Measurements from ENCODE around the gene UBE4A.

The UBE4A gene

DNA sequence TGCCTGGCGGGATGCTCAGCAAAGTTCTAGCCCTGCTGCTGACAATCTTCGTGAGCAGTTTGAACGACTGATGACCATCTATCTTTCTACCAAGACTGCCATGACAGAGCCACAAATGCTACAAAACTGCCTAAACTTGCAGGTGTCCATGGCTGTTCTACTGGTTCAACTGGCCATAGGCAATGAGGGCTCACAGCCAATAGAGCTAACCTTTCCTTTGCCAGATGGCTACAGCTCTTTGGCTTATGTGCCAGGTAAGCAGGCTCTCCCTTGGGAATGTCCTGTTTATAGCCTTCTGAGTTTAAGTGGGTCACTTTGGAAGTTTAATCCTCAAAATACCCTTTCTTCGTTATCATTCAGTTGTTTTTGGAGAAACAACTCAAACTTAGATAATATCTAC, 20.1 kb downstream of the UBE4A start:
- TF ChIP-seq ZFX (IDR thresholded peaks at IDR 0.05; ENCODE audit: borderline replicate concordance), result no peak
- TF ChIP-seq, protein P1, sequence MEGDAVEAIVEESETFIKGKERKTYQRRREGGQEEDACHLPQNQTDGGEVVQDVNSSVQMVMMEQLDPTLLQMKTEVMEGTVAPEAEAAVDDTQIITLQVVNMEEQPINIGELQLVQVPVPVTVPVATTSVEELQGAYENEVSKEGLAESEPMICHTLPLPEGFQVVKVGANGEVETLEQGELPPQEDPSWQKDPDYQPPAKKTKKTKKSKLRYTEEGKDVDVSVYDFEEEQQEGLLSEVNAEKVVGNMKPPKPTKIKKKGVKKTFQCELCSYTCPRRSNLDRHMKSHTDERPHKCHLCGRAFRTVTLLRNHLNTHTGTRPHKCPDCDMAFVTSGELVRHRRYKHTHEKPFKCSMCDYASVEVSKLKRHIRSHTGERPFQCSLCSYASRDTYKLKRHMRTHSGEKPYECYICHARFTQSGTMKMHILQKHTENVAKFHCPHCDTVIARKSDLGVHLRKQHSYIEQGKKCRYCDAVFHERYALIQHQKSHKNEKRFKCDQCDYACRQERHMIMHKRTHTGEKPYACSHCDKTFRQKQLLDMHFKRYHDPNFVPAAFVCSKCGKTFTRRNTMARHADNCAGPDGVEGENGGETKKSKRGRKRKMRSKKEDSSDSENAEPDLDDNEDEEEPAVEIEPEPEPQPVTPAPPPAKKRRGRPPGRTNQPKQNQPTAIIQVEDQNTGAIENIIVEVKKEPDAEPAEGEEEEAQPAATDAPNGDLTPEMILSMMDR (IDR thresholded peaks at IDR 0.05), result no peak
- H3K27ac ChIP-seq, result no peak overlapping the region

DNA sequence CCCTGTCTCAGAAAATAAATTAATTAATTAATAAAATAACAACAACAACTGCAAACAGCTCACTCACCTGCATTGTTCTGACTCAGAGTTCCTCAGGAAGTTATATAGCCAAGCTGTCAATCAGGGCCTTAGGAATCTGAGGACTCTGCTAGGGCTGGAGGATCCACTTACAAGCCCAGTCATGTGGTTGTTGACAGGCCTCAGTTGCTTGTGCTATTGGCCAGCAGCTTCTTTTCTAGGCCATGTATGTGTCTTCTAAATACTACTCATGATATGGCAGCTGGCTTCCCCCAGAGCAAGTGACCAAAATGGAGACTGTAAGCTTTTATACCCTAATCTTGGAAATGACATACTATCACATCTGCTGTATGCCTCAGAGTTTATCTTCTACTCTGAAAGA, 21.2 kb downstream of the UBE4A start:
- TF ChIP-seq ZFX (IDR thresholded peaks at IDR 0.05; ENCODE audit: borderline replicate concordance), result no peak
- TF ChIP-seq, protein P1 (IDR thresholded peaks at IDR 0.05), result no peak
- no peak overlapping the region for H3K27ac ChIP-seq

DNA sequence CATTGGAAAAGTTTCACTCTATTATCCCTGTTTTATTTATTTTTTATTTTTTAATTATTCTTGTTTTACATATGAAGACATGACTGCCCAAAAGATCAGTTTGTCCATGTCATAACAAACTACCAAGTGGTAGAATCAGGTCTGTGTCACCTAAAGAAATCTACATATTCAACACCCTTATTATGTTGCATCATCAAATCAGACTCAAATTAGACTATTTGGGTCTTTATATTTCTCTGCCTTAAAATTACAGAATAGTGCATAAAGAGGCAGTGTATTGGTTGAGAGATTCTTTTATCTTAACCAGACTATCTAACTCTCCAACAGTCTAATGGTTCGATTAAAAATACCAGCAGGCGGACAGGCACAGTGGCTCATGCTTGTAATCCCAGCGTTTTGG, 23.6 kb downstream of the UBE4A start:
- no peak for TF ChIP-seq ZFX (IDR thresholded peaks at IDR 0.05; ENCODE audit: borderline replicate concordance)
- H3K27ac ChIP-seq, result no peak overlapping the region

DNA sequence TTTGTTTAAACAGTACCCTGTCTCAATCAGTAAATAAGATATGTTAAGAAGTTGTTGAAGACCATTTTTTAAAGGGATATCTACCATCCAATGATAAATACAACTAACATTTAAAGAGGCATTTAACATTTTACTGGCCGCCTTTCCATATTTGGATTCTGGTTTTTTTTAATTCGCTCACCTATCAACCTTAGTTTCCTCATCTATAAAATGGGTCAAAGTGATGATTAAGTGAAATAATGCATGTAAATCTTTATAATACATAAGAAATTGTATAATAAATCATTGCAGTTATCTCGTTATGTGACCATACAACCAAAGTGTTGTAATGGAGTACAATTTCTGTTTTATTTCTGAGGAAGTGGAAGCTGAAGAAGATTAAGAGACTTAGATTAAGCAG, 24.3 kb downstream of the UBE4A start:
- TF ChIP-seq, protein P1 (IDR thresholded peaks at IDR 0.05), result no peak
- TF ChIP-seq ZFX (IDR thresholded peaks at IDR 0.05; ENCODE audit: borderline replicate concordance), result no peak

DNA sequence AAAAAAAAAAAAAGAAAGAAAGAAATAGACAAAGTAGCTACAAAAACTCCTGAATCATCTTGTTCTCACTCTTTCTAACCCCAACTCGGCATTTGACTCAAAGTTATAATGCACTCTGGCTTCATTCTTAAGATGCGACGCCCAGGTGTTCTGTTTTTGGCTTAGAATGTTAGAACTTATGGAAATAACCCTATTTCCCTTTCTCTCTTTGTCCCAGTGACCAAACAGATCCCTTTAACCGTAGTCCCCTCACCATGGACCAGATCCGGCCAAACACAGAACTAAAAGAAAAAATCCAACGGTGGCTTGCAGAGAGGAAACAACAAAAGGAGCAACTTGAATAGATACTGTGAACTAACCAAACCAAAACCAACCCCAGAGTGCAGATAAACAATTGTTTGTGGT, 36.7 kb downstream of the UBE4A start:
- peak overlapping the region; percentile 90 for H3K27ac ChIP-seq

More for the DNA sequence above, 24.3 kb downstream of the UBE4A start:
- no peak overlapping the region for H3K27ac ChIP-seq

DNA sequence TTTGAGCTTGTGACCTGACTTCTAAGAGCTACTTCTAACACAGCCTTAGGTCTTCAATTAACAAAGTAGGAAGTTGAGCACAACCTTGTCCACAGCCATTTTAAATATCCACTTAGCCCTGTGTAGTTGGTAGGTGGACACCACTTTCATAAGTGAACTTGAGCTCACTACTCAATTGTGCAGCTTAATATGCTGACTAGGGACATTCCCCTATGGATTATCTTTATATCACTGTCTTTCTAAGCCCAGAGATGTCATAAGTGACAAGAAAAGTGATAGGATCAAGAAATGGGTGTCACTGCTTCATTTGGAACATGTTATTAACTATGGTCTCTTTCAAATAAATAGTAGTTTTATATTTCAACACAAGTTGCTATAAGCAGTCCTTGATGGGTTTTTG, 38.0 kb downstream of the UBE4A start:
- TF ChIP-seq, protein P1 (IDR thresholded peaks at IDR 0.05), result no peak
- TF ChIP-seq ZFX (IDR thresholded peaks at IDR 0.05; ENCODE audit: borderline replicate concordance), result no peak
- peak overlapping the region; percentile 90 for H3K27ac ChIP-seq

More for the DNA sequence above, 36.7 kb downstream of the UBE4A start:
- no peak for TF ChIP-seq ZFX (IDR thresholded peaks at IDR 0.05; ENCODE audit: borderline replicate concordance)
- TF ChIP-seq, protein P1 (IDR thresholded peaks at IDR 0.05), result no peak

DNA sequence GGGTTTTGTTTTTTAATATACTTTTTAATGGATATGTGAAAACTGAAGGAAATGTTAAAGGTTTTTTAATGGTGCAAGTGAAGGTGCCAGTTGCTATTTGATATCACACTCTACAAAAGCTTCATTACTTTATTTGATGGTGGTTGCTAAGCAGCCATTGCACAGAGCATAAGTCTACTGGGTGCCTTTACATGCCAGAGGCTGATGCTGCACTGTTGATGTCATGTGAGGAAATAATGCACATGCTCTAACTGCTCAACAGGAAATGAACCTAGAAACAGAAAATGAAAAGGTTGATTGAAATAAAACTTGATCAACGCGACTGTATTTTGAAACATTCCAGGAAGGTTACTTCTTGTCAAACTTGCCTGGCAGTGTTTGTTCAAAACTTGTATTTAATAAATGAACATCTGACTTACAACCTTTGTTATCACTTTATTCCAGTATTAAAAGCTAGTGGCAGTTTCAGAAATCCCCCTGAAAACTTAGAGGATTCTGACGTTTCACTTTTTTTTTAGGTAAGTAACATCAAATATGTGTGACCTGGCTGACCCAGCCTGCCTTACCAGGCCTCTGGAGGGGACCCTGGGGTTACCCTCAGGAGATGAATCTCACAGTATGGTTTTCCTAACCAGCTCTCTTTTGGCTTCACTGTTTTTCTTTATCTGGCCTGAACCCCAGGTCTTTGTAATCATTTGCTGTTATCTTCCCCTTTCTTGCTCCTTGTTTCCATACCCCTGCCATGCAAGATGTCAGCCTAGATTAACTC, 39.6 kb downstream of the UBE4A start:
- peak overlapping the region; percentile 90 for H3K27ac ChIP-seq
- no peak for TF ChIP-seq ZFX (IDR thresholded peaks at IDR 0.05; ENCODE audit: borderline replicate concordance)
- TF ChIP-seq, protein P1 (IDR thresholded peaks at IDR 0.05), result no peak
